Endothelial cell of hepatic sinusoid (primary cell): ENCODE data around the gene ADAMTS19.

ENCODE experiments used
- in situ Hi-C: cut with HindIII; loops from 2 replicates; pipeline ENCODE4 v1.10.0; 2017; ENCODE audit warnings: low sequenced_read_pairs

ADAMTS19 gene

DNA sequence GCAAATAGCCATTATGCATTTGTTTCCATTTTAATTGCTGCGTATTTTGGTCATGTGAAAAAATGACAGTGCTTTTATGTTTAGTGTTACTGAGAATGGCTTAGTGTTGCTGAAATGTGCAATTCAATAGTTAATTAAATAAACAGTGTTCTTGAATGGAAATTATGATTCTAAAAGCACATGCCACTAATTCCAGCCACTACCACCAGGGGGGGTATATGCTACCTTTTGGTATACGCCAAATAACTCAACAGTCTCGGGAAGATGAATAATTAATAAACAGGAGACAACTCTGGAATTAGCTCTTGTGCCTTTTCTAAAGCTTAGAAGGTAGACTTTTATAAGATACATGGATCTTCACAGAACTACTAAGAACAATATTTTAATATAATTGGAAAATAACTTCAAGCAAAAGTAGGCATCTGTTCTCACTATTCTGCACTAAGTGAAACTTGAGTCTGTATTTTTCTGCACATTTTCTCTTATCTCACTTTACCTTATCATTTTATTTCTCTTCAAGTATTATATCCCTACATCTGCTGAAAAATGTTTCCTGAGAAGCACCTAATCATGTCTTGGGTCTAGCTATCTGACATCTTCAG, 204.3 kb downstream of the ADAMTS19 start:
- in situ Hi-C loops = no loop called here

DNA sequence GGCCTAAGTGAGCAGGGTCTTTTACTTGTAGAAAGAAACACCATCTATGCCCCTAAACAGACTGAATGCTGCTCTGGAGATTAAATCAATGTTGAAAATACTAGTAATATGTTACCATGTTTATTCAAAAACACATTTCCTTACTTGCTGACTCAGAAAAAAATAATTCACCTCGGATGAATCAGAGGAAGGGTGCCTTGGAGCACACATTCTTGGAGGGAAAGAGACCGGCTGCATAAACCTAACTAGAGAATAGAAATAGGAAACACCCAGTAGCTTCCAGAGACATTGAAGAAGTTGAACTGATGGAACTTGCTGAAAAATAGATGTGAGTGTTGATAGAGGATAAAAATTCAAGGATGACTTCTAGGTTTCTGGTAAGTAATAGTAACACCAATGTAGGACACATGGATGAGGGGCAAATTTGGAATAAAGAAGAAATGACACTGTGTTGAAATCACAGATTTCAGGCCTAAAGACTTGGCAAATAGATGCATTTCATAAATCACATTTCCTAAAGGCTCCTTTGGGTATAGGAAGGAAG, 210.9 kb downstream of the ADAMTS19 start:
- in situ Hi-C loops = no loop called here

DNA sequence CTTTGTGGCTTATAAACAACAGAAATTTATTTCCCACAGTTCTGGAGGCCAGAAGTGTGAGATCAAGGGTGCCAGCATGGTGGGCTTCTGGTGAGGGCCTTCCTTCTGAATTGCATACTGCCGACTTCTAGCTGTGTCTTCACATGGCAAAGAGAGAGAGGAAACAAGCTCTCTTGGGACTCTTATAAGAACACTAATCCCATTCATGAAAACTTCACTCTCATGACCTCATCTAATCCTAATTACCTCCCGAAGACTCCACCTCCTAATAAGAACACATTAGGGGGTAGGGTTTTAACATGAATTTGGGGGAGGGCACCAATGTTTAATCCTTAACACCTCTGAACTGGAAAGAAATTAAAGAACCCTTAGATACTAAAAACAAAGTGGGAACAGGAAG, 211.9 kb downstream of the ADAMTS19 start:
- in situ Hi-C loops = no loop called here

DNA sequence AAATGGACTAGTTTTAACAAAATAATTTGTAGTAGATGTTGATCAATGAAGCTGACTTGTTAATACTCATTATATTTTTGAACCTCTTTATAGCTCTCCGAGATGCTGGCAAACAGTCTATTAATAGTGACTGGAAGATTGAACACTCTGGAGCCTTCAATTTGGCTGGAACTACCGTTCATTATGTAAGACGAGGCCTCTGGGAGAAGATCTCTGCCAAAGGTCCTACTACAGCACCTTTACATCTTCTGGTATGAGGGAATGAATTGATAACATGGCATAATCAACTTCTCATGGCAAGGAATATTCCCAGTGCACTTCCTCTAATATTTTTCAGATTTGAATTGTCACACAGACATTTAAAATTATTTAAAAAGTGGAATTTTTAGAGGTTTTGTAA, 219.6 kb downstream of the ADAMTS19 start:
- in situ Hi-C loops = no loop called here

DNA sequence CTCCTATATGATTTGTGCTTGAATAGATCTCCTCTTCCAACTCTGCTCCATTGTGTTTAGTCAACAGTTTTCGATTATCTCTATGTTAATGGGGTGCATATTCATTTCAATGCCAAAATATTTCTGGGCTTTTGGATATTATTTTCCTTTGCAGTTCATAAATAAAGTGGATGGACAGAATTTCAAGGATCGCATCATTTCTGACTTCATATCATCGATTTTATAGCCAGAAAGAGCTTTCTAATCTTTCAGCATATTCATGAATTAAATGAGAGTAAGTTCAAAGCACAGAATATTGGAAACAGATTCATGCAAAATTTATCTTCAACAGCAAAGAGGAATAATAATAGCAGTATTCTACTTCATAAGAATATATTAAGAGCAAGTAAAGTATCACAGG, 227.8 kb downstream of the ADAMTS19 start:
- in situ Hi-C loops = no loop called here

DNA sequence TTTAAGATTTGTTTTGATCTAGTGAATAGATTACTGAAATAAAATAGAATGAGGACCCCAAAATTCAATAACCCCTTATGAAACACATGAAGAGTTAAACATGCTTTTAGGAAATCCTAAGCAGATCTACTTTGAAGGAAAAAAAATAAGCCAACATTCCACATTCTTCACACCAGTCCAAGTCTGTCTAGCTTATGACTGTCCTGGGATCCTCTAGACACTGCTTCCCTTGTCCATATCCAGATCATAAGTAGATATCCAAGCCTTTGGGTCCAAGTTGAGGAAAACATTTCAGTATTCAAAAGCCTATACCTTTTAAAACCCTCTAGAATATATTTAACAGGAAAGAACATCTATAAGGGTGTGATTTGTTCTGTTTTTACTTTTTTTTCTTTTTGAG, 228.9 kb downstream of the ADAMTS19 start:
- in situ Hi-C loops = no loop called here

DNA sequence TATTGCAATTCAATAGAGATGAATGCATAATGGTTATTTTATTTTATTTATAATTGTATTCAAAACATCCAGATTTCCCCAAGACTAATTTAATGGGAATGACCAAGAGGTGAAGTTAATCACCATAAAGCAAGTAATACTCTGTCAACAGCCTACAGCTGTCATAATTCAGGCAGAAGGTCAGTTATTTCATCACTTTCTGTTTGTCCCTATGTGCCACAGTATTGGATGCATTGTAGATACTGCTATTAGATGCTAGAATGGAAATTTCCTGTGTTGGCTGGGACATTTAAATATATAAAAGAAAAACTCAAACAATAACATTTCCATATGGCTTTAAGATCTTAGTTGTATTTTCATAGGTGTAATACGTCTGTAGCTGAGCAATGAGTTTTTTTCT, 231.1 kb downstream of the ADAMTS19 start:
- in situ Hi-C loops = no loop called here

DNA sequence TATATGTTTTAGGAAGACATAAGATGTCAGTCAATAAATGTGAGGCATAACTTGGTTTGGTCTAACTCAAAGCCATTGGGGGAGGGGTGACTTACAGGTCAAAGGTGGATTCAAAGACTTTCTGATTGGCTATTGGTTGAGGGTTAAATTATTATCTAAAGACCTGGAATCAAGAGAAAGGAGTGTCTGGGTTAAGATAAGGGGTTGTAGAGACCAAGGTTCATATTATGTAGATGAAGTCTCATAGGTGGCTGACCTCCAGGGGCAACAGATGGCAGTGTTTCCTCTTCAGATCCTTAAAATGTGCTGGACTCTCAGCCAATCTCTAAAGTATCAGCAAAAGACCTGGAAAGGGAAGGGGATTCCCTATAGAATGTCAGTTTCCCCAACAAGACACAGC, 236.5 kb downstream of the ADAMTS19 start:
- in situ Hi-C loops = no loop called here

DNA sequence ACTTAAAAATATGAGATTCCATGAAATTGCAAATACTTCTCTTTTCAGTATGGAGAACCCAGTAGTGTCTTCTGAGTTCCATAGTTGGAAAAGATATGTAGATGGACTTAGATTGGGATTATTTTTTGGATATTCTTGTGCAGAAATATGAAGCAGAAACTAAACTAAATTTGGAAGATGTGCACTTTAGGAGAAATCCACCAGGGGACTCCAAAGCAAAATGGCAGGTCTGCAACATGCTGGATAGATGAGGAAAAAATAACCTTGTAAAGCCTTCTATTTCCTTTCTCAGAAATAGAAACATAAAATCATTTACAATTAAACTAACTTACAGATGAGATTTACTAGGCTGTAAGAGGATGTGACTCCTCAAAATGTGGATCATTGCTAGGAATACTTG, 238.6 kb downstream of the ADAMTS19 start:
- in situ Hi-C loops = no loop called here

DNA sequence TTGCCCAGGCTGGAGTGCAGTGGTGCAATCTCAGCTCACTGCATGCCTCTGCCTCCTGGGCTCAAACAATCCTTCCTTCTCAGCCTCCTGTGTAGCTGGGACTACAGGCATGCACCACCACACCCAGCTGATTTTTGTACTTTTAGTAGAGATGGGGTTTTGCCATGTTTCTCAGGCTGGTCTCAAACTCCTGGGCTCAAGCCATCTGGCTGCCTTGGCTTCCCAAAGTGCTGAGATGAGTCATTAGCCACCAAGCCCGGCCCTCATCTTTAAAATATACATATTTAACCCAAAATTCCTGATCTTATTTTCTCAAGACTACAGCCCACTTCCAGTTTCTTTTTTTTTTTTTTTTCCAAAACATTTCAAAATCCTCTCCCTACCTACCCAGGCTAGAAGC, 256.1 kb downstream of the ADAMTS19 start:
- in situ Hi-C loops = no loop called here

DNA sequence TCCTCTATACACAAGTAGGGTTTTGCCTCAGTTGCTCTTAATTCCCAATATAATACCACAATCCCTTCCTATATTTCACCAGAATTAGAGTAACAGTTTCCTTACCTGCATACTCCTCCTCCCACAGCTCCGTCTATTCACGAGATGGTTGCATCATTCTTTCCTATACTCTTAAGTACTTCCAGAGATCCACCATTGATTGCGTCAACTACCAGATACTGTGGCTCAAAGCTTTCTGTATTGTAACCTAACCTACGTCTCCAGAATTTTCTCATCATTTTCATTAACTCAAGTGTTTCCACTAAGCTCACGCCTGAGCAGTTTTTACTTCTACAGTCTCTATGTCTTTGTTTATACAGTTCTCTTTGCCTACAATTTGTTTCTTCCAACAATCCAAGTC, 256.6 kb downstream of the ADAMTS19 start:
- in situ Hi-C loops = no loop called here

DNA sequence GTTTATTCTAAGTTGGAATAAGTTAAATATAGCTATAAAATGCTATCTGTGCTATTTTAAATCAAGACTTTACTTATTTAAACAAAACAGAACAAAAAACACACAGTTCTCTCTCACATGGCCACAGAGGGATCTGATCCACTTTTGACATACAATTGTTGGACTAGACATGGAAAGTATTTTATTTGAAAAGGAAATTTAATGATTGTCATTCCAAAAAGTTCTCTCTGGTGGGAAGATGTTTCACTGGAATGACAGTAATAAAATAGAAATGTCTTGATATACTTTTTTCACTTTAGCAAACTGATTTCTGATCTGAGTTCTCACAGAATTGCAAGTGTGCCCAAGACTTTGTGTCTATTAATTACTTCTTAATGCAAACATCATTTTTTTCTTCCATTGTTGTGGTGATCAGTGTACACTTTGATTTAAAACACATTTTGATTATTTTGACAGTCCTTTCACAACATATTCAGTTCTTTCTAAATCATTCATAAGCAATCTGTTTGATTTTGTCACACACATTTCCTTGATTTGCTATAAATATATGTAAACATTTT, 257.7 kb downstream of the ADAMTS19 start:
- in situ Hi-C loops = no loop called here

DNA sequence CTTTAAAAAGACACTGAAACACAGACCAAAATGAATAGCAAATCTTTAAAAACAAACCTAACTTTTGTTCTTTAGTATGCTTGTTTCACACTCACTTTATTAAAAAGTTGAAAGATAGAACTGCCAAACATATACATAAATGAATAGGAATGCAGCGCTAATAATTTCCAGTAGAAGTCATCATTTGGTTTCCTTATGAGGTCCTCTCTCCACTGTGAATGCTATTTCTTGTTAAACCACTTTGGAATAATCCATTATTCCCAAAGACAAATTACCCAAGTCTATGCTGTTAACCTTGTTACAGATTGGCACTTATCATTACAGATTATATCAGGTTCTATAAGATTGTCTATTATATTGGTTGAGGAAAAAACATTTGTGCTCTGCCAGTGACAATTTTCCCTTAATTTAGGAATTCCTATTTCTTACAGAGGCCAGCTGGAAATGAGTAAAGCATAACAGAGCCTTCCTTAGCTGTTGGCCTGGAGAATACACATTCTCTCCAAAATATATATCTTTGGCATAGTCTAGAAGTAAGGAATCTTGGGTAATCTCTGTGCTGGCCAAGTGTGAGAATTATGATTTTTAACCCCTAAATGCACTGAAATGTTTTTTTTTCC, 258.5 kb downstream of the ADAMTS19 start:
- in situ Hi-C loops = no loop called here

DNA sequence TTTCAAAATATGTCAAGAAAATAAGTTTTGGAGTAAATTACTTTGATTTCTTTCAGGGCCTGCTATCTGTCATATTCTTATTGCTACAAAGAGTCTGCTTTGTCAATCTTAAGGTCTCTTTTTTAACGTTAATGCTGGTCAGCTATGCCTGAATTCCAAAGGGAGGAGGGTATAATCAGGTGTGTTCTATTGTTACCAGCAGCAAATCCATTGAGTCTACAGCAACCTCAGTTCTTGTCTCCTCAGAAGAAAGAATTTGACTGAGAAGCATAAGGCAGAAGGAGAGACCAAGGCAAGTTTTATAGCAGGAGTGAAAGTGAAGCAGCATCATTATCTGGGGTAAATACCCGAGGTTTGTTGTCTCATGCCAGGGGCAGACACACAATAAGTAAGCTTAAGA, 264.1 kb downstream of the ADAMTS19 start:
- in situ Hi-C loops = no loop called here

DNA sequence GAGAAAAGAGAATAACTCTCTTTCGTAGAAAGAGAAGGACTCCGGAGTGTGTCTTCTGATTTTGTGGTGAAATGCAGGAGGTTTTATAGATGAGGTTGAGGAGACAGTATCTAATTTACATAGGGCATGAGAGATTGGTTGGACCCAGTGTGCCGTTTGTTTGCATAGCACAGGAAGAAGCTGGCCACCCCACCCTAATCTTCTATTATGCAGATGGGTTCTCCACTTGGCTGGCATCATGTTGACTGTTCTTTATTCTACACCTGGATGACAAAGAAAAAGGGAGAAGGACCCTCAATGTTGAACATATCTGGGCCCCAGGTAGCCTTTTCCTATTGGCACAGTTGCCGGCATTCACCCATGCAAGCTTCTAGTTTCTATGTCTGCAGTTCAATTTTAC, 264.5 kb downstream of the ADAMTS19 start:
- in situ Hi-C loops = no loop called here

DNA sequence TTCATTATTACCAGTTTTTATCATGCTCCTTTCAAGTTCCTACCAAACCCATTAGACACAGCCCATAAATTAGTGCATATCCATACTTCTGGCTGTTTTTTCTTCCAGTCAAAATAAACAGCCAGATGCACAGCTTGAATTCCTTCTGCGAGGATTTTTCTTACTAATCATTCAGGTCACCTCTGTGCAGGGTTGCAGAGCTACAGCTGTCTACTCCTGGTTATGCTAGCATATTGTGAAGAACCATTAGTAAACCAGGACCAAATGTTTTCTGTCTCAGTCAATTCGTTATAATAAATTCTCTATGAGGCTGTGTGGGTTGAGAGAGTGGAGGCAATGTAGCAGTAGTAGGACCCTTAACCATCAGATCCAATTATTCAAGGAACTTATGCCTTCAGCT, 279.7 kb downstream of the ADAMTS19 start:
- in situ Hi-C loops = no loop called here

DNA sequence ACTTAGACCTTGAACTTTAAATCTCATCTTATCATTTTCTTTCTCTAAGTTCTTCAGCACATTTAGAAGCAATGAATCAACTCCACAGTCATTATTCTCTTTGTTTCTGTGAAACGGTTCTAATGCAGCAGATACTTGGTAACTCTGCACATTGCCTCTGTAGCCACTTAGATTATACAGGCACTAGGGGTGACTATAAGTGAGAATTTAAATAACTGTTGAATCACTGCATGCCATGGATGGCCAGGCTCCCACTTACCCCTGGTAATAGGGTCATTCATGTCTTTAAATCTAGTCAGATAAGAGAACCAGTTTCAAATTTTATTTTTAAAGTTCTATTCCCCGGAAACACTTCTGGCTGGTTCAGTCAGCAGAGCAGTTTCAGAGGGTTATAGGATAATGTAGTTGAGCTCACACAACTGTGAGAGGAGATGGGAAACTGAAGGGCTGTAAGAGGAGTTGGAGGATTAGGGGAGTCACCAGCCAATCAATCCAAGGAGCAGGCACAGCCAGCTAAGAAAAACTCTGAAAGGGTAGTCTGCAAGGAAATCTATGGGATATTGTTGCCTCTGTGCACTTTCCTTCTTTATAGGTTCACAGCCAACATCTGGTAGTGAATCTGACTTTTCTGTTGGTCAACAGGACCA, 283.6 kb downstream of the ADAMTS19 start:
- in situ Hi-C loops = no loop called here

DNA sequence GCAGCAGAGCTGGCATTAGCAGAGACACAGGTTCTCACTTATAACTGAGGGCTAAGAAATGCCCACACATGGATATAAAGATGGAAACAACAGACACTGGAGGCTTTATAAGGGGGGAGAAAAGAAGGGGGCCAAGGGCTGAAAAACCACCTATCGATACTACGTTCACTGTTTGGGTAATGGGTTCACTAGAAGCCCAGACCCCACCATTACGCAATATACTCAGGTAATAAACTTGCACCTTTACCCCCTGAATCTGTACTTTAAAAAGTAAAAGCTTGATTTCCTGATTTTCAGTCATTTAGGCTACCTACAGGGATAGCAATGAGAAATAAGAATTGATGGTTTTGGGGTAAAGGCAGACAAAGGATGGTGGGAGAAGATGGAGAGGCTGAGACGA, 285.9 kb downstream of the ADAMTS19 start:
- in situ Hi-C loops = no loop called here

DNA sequence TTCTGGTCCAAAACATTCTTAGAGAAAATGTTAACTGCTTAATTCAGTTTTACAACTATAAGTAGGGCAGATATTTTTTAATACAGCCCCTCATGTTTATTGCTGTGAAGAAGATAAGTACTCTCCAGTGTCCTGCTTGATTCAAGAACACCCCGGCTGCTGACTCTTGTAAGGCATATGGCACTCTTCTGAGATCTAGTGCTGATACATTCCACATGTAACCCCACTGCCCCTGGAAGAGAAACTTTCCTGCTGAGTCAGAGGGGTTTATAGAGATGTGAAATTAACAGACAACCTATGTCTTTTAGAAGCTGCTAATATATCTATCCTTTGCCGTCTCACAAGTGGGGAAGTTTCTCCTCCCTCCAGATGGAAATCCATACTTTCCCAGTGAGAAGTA, 286.8 kb downstream of the ADAMTS19 start:
- in situ Hi-C loops = no loop called here

DNA sequence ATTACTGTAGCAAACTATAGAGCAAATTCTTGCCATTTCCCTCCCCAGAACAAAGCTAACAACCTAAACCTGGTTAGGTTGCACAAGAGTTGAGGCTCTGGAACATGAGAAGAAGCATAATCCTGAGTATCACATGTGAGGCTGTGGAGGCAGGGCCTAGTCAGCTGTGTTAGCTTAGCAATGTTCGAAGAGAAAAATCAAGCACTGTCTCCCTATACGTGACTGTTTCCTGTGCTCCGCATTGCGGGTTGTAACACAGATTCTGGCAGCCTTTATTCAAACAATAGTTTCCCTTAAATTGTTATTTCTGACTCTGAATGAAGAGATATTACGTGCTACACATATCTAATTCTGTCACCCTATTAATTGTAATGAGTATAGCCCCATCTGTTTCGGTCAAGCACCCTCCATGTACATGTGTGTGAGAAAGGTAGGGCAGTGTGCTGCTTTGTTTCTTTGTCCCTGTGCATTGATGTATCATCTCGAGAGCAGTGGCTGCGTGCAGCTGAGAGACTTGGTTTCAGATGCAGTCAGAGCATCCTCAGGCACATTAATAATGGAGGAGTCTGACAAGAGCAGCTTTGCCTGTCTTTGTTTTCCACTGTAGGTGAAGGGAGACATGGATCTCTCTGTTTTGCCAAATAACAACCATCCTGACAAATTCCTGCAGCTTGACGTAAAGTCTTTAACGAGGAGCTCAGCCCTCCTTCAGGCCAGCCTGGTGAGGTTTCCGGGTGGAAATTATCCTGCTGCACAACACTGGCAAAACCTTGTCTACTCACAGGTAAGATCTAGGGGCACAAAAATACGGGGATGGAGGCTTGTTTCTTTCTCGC, 287.7 kb downstream of the ADAMTS19 start, which contains the start of gene MINAR2:
TSS of gene MINAR2 (plus strand) at position 523 of the 836 bp plus-strand sequence. CDS start at position 620, 97 bp downstream.
- in situ Hi-C loops = no loop called here
